Measurements from ENCODE around the gene CHST8. TPM values are rescaled to one million over a fixed set of nuclear protein-coding genes. Genes with fewer than 3 reads are reported as not detected.

CHST8 gene
- total RNA-seq, 1 donor, result not detected

DNA sequence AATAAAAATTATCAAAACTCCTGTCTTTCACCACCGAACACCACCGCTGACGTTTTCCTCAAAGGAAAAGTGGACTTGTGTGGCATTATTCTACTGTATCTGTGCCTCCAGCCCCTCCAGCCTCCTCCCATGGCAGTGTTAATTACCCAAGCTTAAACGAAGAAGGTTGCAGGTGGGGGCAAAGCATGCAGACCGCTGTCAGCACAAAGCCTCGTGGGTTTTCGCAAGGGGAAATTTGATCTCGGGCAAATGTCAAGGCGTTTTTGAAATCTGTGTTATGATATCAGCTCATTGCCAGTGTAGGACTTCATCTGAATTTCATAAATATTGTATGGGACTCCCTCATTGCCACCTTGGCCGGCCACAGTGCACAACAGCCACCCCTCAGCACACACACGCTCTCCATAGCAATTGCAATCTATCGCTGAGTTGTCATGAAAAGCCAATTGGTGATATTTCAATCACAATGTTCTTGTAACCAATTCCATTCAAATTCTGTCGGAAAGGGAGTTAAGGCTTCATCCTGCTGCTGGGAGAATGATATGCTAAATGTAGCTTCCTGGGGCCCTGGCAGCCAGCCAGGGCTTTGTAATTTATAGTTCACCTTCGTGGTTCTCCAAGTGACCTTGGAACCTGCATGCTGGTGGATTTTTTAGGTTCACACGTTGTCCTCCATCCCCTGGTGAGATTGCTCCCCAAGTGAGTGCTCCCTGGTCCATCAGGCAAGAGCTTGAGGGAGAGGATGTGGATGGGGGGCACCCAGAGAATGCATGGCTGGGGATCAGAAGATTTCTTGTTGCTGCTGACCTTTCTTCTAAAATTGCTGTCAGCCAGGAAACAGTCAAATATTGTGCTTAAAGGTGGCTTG is 16.6 kb downstream of the CHST8 start:
- no peaks in the 10 kb centered on the region for H3K4me1 ChIP-seq (ENCODE audit: insufficient read depth, low read length)
- H4K20me1 ChIP-seq (ENCODE audit: insufficient read depth, low read length), result no peaks in the 10 kb centered on the region
- no peak overlapping the region for H3K4me3 ChIP-seq (ENCODE audit: insufficient read depth, low read length)
- no peaks in the 10 kb centered on the region for H3K27me3 ChIP-seq (ENCODE audit: insufficient read depth, low read length)
- H2AFZ ChIP-seq (ENCODE audit: low read length), result no peak overlapping the region
- no peaks in the 10 kb centered on the region for H3K9me3 ChIP-seq (ENCODE audit: low read depth, low read length)
- no peak overlapping the region for H3K4me2 ChIP-seq (ENCODE audit: insufficient read depth, low read length)
- TF ChIP-seq, protein P1, sequence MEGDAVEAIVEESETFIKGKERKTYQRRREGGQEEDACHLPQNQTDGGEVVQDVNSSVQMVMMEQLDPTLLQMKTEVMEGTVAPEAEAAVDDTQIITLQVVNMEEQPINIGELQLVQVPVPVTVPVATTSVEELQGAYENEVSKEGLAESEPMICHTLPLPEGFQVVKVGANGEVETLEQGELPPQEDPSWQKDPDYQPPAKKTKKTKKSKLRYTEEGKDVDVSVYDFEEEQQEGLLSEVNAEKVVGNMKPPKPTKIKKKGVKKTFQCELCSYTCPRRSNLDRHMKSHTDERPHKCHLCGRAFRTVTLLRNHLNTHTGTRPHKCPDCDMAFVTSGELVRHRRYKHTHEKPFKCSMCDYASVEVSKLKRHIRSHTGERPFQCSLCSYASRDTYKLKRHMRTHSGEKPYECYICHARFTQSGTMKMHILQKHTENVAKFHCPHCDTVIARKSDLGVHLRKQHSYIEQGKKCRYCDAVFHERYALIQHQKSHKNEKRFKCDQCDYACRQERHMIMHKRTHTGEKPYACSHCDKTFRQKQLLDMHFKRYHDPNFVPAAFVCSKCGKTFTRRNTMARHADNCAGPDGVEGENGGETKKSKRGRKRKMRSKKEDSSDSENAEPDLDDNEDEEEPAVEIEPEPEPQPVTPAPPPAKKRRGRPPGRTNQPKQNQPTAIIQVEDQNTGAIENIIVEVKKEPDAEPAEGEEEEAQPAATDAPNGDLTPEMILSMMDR (IDR thresholded peaks at IDR 0.05; ENCODE audit: extremely low read depth, low read depth, low read length), result no peak
- DNase-seq (ENCODE audit: insufficient read length, low spot score, missing footprints), result no peak
- H3K27ac ChIP-seq (ENCODE audit: low read depth, low read length), result no peak overlapping the region
- H3K79me2 ChIP-seq (ENCODE audit: insufficient read depth, low read length), result no peaks in the 10 kb centered on the region
- no peaks in the 10 kb centered on the region for H3K36me3 ChIP-seq (ENCODE audit: insufficient read depth, low read length)

DNA sequence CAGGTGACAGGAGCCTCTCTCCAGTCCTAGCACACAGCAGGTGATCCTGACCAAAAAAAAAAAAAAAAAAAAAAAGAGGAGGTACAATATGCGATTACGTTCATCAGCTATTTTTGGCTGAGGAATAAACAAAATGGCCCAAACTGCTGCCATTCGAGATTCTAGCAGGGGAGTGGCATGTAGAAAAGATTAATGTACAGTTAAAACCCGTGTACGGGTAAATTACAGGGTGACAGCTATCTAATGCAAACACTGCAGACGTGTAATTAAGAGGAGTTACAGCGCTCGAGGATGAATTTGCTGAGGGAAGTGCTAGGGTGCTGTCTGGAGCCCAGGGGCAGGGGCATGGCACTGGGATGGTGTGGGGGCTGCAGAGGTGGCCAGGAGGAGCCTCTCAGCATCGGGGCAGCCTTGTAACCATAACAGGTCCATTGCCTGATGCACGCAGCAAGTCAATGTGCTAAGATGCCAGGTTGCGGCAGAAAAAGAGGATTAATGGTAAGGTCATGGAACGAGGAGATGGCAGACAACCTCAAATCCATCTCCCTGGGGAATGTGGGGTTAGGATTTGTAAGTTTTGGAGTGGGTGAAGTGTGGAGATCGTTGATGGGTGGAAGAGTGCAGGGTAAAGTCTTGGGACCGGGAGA is 17.4 kb downstream of the CHST8 start:
- no peak overlapping the region for H2AFZ ChIP-seq (ENCODE audit: low read length)
- TF ChIP-seq, protein P1 (IDR thresholded peaks at IDR 0.05; ENCODE audit: extremely low read depth, low read depth, low read length), result no peak
- H3K4me2 ChIP-seq (ENCODE audit: insufficient read depth, low read length), result no peak overlapping the region
- no peak for DNase-seq (ENCODE audit: insufficient read length, low spot score, missing footprints)
- H3K27ac ChIP-seq (ENCODE audit: low read depth, low read length), result no peak overlapping the region
- no peaks in the 10 kb centered on the region for H3K27me3 ChIP-seq (ENCODE audit: insufficient read depth, low read length)
- H3K4me1 ChIP-seq (ENCODE audit: insufficient read depth, low read length), result no peaks in the 10 kb centered on the region
- no peaks in the 10 kb centered on the region for H3K79me2 ChIP-seq (ENCODE audit: insufficient read depth, low read length)
- H3K36me3 ChIP-seq (ENCODE audit: insufficient read depth, low read length), result no peaks in the 10 kb centered on the region
- no peaks in the 10 kb centered on the region for H4K20me1 ChIP-seq (ENCODE audit: insufficient read depth, low read length)
- no peaks in the 10 kb centered on the region for H3K9me3 ChIP-seq (ENCODE audit: low read depth, low read length)
- no peak overlapping the region for H3K4me3 ChIP-seq (ENCODE audit: insufficient read depth, low read length)

DNA sequence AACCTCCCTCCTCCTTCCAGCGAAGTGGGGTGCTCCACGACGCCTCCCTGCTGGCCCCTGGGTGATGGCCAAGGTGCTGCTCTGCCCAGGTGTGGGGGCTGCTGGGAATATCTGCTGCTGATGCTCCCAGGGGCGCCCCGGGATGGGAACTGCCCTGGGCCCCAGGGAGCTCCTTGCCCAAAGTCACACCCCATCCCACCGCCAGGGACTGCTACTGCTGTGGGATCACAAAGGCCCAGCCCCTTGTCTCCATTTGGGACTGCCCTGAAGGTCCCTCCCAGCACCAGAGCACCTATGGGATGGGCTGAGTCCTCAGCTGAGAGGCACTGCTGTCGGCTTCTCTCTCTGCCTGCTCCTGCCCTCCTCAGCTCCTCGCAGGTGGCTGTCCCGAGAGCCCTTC is 19.0 kb downstream of the CHST8 start:
- TF ChIP-seq, protein P1 (IDR thresholded peaks at IDR 0.05; ENCODE audit: extremely low read depth, low read depth, low read length), result no peak
- no peaks in the 10 kb centered on the region for H4K20me1 ChIP-seq (ENCODE audit: insufficient read depth, low read length)
- no peak overlapping the region for H3K27ac ChIP-seq (ENCODE audit: low read depth, low read length)
- no peaks in the 10 kb centered on the region for H3K4me1 ChIP-seq (ENCODE audit: insufficient read depth, low read length)
- H3K4me2 ChIP-seq (ENCODE audit: insufficient read depth, low read length), result no peak overlapping the region
- no peak overlapping the region for H2AFZ ChIP-seq (ENCODE audit: low read length)
- no peak for DNase-seq (ENCODE audit: insufficient read length, low spot score, missing footprints)
- no peaks in the 10 kb centered on the region for H3K27me3 ChIP-seq (ENCODE audit: insufficient read depth, low read length)
- H3K9me3 ChIP-seq (ENCODE audit: low read depth, low read length), result no peaks in the 10 kb centered on the region
- no peaks in the 10 kb centered on the region for H3K36me3 ChIP-seq (ENCODE audit: insufficient read depth, low read length)
- H3K79me2 ChIP-seq (ENCODE audit: insufficient read depth, low read length), result no peaks in the 10 kb centered on the region
- H3K4me3 ChIP-seq (ENCODE audit: insufficient read depth, low read length), result no peak overlapping the region

DNA sequence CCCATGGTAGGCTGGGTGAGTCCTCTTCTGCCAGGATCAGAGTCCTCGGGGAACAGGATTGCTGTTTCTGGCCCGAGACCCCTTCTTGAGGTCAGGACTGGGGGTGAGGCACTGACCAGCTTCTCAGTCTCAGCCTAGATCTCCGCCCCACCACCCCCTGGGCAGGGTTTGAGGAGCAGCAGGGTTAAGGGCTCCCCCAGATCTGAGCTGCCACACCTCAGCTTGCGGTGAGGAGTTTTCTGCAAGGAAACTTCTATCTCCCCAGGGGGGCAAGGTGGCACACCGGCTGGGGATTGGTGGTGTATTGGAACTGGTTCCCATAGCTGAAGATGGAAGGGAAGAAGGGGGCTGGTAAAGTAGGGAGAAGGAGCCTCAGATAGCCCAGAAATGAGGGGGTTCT is 19.5 kb downstream of the CHST8 start:
- H3K27ac ChIP-seq (ENCODE audit: low read depth, low read length), result no peak overlapping the region
- H3K4me3 ChIP-seq (ENCODE audit: insufficient read depth, low read length), result no peak overlapping the region
- TF ChIP-seq, protein P1 (IDR thresholded peaks at IDR 0.05; ENCODE audit: extremely low read depth, low read depth, low read length), result no peak
- no peaks in the 10 kb centered on the region for H3K4me1 ChIP-seq (ENCODE audit: insufficient read depth, low read length)
- no peaks in the 10 kb centered on the region for H3K9me3 ChIP-seq (ENCODE audit: low read depth, low read length)
- no peaks in the 10 kb centered on the region for H3K27me3 ChIP-seq (ENCODE audit: insufficient read depth, low read length)
- no peak for DNase-seq (ENCODE audit: insufficient read length, low spot score, missing footprints)
- H3K79me2 ChIP-seq (ENCODE audit: insufficient read depth, low read length), result no peaks in the 10 kb centered on the region
- no peaks in the 10 kb centered on the region for H3K36me3 ChIP-seq (ENCODE audit: insufficient read depth, low read length)
- no peak overlapping the region for H3K4me2 ChIP-seq (ENCODE audit: insufficient read depth, low read length)
- H2AFZ ChIP-seq (ENCODE audit: low read length), result no peak overlapping the region
- no peaks in the 10 kb centered on the region for H4K20me1 ChIP-seq (ENCODE audit: insufficient read depth, low read length)

Measured in osteoblast (primary cell).